Epithelial cell of proximal tubule (primary cell): ENCODE measurements around the gene BMPER. TPM values are rescaled to one million over a fixed set of nuclear protein-coding genes. Genes with fewer than 3 reads are reported as not detected.

ENCODE experiments used
- DNase-seq: peaks from one replicate; pipeline ENCODE4 v3.0.0-alpha.2; 2011; ENCODE audit warnings: low read depth
- H3K4me3 ChIP-seq: 2 replicates; pipeline ENCODE4 v1.5.1; 2011; ENCODE audit warnings: low read depth, mild to moderate bottlenecking, low read length
- total RNA-seq: library from RNA; depleted of rRNA; stranded (reverse); fragments of >200 nt; gene quantifications from 2 replicates; pipeline ENCODE4 v1.2.3, GENCODE V29; 2015
- TF ChIP-seq, protein P1 (sequence below): conservative IDR thresholded peaks from 2 replicates; pipeline ENCODE4 v1.5.1; 2012; ENCODE audit warnings: low read depth, mild to moderate bottlenecking, low read length

The BMPER gene
- total RNA-seq, 1 donor from 2014 or later = 0.29 TPM

DNA sequence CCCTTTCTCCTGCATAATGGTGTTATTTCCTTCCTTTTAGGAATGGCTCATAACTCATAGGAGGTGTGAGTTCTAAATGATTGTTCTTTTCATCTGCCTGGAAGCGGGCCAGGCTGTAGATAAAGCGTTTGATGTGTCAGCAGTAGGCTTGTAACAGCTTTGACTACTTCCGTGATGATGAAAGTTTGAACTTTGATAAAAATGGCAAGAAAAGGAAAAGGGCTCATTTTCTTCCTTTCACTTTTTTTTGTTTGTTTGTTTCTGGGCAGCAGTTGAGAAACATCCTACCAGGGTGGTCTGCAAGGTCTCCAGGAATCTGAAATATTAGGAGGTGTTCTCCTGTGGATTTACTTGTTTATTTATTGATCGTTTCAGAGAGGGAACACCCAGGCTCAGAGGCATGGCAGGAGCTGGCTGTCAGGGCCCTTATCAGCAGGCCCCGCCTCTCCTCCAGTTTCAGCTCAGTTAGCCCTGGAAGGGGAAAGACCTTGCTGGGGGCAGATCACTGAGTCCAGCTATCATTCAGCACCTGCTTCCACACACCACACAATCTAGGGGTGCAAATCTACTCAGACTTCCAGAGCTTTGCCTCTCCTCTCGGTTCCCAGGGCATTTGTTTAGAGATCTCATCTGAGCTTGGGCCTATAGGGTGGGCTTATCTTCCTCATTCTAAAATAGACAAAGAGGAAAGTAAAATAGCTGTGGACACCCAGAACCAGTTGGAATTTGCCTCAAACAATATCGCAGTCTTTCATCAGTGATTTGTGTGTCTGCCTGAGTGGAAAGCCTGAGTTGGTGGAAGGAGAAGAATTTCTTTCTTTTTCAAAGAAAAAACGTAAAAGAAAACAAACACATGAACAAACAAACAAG lies 130.9 kb downstream of the BMPER start:
- DNase-seq = no peak

DNA sequence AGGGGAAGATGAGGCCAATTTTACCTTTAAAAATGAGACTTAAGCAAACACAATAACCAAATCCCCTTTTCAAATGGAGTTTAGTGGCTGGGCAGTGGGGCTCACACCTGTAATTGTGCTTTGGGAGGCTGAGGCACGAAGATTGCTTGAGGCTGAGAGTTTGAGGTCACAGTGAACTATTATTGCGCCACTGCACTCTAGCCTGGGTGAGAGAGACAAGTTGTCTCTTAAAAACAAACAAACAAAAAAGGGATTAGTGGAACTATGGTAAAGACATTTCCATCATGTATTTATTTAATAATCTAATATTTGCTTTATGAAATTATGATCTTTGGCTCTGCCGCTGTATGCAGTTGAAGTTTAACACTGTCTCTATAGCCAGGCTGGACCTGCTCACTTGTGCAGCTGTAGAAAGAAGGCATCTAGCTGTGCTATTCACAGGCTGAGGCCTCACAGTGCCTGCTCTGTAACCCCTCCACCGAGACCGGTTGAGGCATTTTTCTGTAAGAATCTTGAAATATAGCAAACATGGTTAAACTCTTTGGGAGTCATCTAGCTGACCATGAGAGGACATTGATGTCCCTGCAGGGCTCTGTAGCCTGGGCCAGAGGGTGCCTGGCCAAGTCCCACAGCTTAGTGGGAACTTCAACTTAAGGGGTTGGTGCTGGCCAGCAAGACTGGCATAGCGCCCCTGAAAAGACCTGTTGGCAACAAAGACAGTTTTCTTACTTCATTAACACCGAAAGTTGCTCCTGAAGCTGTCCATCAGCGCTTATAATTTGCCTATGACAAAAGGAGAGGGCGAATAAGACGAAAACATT lies 131.8 kb downstream of the BMPER start:
- H3K4me3 ChIP-seq = no peak overlapping the region
- no peak for DNase-seq
- TF ChIP-seq, protein P1, sequence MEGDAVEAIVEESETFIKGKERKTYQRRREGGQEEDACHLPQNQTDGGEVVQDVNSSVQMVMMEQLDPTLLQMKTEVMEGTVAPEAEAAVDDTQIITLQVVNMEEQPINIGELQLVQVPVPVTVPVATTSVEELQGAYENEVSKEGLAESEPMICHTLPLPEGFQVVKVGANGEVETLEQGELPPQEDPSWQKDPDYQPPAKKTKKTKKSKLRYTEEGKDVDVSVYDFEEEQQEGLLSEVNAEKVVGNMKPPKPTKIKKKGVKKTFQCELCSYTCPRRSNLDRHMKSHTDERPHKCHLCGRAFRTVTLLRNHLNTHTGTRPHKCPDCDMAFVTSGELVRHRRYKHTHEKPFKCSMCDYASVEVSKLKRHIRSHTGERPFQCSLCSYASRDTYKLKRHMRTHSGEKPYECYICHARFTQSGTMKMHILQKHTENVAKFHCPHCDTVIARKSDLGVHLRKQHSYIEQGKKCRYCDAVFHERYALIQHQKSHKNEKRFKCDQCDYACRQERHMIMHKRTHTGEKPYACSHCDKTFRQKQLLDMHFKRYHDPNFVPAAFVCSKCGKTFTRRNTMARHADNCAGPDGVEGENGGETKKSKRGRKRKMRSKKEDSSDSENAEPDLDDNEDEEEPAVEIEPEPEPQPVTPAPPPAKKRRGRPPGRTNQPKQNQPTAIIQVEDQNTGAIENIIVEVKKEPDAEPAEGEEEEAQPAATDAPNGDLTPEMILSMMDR = no peak

More for the DNA sequence above, 130.9 kb downstream of the BMPER start:
- no peak overlapping the region for H3K4me3 ChIP-seq
- TF ChIP-seq, protein P1 = no peak

DNA sequence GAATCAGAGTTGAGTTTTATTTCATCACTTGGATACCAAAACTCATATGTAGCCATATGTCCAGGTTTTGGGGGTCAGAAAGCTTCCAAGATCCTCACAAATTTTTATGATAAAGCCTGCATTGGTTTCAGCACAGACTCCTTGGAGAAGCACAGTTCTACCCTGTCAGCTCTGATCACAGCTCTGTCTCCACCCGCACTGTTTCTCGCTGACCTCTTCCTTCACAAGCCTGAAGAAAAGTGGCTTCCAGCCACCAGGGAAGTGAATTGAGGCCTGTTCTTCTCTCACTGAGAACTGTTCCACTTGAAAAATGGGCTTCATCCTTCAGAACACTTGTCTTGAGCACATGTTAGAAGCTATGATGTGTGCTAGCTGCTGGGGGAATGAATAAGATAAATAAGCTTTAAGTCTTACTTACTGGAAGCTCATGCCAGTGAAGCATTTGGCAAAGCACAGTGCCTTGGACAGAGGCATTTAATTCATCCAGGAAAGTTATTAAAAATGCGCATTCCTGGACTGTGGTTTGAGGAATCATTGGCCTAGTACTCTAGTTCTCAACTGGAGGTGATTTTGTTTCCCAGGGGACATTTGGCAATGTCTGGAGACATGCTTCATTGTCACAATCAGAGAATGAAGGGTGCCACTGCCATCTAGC lies 133.6 kb downstream of the BMPER start:
- DNase-seq = no peak
- TF ChIP-seq, protein P1 = peak; percentile 10
- H3K4me3 ChIP-seq = no peak overlapping the region

DNA sequence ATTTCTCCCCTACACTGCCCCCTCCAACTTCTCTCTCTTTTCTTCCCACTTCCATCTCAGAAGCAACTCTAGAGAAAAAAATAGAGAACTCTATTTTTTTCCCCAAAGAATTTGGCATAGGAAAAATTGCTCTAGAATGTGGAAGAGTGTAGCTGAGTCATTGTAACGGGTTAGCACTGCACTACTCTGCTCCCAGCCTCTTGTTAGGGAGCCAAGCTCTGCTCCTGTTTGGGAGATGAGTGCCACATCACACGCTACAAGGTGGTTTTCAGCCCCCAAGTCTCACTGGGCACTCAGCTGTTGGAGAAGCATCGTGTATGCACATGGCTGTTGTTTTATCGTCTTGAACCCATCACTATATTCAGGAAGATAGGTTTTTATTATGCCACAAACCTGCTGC lies 136.4 kb downstream of the BMPER start:
- DNase-seq = no peak
- TF ChIP-seq, protein P1 = no peak
- no peak overlapping the region for H3K4me3 ChIP-seq

DNA sequence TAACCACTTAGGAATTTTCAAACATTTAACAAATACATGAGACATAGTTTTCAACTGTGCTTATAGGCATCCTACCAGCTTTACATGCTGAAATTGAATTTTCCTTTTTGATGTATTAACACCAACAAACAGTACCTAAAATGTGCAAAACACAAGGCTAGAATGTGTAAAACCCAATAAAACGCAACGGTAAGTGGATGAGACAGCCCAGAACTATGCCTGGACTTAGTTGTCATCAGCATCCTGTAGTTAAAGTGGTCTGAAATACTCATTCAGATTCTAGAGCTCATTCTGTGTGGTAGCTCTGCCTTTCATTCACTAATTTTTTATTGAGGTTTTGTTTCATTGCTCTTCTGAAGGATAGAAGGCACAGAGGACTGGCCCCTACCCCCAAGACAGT lies 137.1 kb downstream of the BMPER start:
- no peak overlapping the region for H3K4me3 ChIP-seq
- TF ChIP-seq, protein P1 = no peak
- no peak for DNase-seq

DNA sequence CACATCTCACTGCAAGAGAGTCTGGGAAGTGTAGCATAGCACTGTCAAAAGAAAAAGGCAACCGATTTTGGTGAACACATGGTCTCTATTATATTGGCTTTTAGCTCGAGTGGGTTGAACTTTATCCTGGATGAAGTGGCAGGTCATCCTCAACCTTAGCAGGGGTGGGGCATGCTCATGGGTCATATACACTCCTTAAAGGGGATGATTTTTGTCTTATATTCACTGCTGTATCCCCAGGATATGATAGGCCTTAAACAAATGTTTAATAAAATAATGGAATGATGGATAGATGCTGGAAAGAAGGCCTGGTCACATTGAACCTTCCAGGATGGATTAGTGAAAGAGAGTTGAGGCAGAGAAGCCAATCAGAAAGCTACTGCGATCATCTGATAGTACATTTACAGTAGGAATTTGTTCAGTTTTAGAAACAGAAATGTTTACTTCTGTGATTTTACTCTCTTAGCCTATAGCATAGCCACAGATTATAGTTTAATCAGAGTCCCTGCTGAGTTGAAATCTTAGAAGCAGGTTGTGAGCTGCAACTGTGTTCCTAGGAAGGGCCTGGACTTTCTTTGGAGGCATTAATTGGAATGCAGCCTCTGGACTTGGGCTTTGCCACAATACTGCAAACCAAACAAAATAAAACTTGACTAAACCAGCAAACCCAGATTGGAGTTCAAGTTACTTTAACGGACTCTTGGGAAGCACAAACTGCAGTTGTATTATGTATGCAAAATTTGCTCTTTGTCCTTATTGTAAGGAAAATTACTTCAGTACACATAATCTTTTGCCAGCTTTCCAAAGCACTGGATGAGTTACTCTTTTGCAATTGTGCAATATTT lies 138.3 kb downstream of the BMPER start:
- DNase-seq = no peak
- no peak overlapping the region for H3K4me3 ChIP-seq
- TF ChIP-seq, protein P1 = no peak
